ENCODE measurements around the gene CCDC102B. TPM values are rescaled to one million over a fixed set of nuclear protein-coding genes. Genes with fewer than 3 reads are reported as not detected.

The CCDC102B gene
- polyA plus RNA-seq, 1 donor from 2014 or later = 4.4 TPM

DNA sequence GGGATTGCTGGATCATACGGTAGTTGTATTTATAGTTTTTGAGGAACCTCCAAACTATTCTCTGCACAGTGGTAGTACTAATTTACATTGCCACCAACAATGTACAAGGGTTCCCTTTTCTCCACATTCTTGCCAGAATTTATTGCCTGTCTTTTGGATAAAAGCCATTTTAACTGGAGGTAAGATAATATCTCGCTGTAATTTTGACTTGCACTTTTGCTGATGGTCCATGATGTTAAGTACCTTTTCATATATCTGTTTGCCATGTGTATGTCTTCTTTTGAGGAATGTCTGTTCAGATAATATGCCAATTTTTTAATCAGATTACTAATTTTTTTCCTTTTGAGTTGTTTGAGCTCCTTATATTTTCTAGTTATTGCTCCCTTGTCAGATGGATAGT, 158.8 kb downstream of the CCDC102B start:
- Mint-ChIP-seq H3K9me3 (peaks cover 2 to 7% (median 6%) of the 10 kb centered on the region in 3 donors), H3K27me3 (peaks cover 4% of the 10 kb centered on the region), H3K4me1 (no peaks in the 10 kb centered on the region), H3K36me3 (peaks cover 2% of the 10 kb centered on the region), H3K27ac (no peak overlapping the region), H3K4me3 (no peak overlapping the region)

DNA sequence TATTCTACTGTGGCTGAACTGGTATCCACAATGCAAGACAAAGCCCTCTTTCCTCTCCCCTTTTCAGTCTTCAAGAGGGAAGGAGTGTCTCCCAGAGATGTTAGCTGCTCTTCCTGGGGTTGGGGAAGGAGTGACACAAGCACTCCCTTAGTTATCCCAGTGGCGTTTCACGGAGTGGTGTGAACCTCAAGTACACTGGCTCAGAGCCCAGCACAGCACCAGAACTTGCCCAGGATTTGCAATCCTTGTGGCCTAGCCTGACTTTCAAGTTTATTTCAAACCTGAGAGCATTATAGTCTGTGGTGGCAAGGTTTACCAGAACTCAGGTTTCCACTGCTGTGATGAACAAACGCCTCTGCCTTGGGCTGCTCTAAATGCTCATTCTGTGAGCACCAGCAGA, 162.5 kb downstream of the CCDC102B start:
- H3K36me3 Mint-ChIP-seq = peaks cover 2% of the 10 kb centered on the region
- H3K9me3 Mint-ChIP-seq = peaks cover 0 to 8% (median 2%) of the 10 kb centered on the region in 3 donors
- H3K27me3 Mint-ChIP-seq = peaks cover 4% of the 10 kb centered on the region

DNA sequence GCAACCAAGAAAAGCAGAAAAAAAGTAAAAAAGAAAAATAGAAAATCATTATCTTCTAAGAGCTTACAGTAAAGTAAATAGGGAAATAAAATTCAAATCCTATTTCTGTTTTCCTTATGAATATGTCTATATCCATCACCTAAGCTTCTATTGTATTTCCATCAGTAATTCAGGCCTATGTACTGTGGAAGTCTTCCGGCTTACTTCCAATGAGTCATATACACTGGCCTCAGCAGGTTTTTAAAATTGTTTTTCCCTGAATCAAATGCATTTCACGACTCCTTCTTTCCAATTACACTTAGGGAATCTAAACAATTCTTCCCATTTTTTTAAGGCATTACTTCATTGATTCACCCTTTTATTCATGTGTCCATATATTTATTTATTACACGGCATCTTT, 164.7 kb downstream of the CCDC102B start:
- Mint-ChIP-seq H3K4me1 (no peaks in the 10 kb centered on the region), H3K27me3 (peaks cover 4% of the 10 kb centered on the region), H3K9me3 (peaks cover 0 to 8% (median 0%) of the 10 kb centered on the region in 3 donors), H3K36me3 (no peaks in the 10 kb centered on the region), H3K4me3 (no peak overlapping the region), H3K27ac (no peak overlapping the region)

More for the DNA sequence above, 162.5 kb downstream of the CCDC102B start:
- no peaks in the 10 kb centered on the region for H3K4me1 Mint-ChIP-seq
- no peak overlapping the region for H3K4me3 Mint-ChIP-seq
- no peak overlapping the region for H3K27ac Mint-ChIP-seq

DNA sequence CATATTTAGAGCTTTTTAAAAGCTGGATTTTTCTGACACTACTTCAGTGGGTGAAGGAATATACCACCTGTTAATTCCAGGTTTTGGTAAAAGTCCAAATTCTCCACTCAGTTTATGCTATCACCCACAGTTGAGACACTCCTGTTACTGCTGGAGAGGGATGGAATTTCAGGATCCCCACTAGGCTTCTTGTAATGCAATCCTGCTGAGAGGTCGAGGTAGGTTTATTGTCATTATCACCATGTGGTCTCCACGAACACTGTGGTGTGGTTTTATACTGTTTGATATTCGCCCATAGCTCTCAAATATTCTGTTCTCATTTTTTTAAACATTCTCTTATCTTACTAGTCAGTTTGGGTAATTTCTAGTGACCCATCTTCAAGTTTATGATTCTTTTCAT, 167.9 kb downstream of the CCDC102B start:
- Mint-ChIP-seq H3K4me1 (no peaks in the 10 kb centered on the region), H3K36me3 (no peaks in the 10 kb centered on the region), H3K27ac (no peak overlapping the region), H3K9me3 (peaks cover 0 to 1% (median 0%) of the 10 kb centered on the region in 3 donors), H3K27me3 (no peaks in the 10 kb centered on the region), H3K4me3 (no peak overlapping the region)

DNA sequence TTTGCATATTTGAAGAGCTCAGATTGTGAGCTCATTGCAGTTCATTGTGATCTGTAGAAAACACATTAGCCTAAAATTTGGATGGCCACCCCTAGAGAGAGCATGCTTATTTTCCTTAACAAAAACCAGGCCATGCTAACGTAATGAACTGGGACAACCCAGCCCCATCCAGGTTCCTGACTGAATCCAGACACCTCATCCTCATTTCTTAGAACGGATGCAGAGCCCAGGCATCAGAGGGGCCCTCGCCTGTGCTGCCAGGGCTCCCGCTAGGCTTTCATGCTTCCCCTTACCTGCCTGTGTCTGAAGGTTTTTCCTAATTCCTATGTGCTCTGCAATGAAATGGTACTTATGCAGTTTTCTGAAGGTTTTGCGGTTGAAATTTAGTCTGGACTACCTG, 171.1 kb downstream of the CCDC102B start:
- Mint-ChIP-seq H3K36me3 (no peaks in the 10 kb centered on the region), H3K27ac (no peak overlapping the region), H3K4me1 (no peaks in the 10 kb centered on the region), H3K9me3 (no peaks in the 10 kb centered on the region), H3K27me3 (no peaks in the 10 kb centered on the region), H3K4me3 (no peak overlapping the region)

DNA sequence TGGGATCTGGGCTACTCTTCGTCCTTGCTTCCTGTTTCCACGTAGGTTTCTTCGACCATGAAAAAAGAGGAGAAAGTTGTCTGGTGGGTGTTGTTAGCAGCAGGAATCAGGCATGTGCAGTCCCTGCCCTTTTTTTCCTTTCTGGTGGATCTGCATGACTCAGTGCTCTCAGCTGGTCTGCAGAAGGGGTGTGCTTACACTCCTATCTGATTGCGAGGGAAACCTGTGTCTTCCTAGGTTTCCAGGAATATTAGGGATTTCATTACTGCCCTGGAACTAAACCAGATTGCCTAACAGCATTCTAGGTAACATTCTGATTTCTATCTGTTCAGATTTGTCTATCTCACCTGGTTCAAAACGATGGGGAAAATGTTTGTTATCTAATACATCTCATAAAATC, 174.3 kb downstream of the CCDC102B start:
- no peaks in the 10 kb centered on the region for H3K9me3 Mint-ChIP-seq

DNA sequence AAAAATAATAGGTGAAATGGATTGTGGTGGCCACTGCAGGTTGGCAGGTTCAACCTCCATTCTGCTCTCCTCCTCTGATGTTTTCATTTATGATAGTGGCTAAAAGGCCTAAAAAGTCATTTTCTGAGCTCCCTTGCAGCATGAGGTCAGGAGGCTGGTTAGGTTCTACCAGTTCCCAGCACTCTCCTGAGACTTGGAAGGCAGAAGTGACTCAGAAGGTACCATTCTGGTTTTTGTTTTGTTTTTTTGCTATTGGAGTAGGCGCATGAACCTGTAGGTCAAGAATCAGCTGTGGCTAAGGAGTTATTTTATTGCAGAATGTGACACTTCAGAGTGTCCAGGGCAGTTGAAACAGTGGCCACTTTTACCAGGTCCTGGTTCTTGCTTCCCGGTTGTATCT, 181.9 kb downstream of the CCDC102B start:
- Mint-ChIP-seq H3K9me3 (peaks cover 0 to 4% (median 0%) of the 10 kb centered on the region in 3 donors), H3K36me3 (no peaks in the 10 kb centered on the region), H3K27ac (no peak overlapping the region), H3K4me3 (no peak overlapping the region), H3K4me1 (no peaks in the 10 kb centered on the region), H3K27me3 (no peaks in the 10 kb centered on the region)

More for the DNA sequence above, 174.3 kb downstream of the CCDC102B start:
- Mint-ChIP-seq H3K4me3 (no peak overlapping the region), H3K4me1 (no peaks in the 10 kb centered on the region), H3K27ac (no peak overlapping the region), H3K36me3 (no peaks in the 10 kb centered on the region), H3K27me3 (no peaks in the 10 kb centered on the region)

DNA sequence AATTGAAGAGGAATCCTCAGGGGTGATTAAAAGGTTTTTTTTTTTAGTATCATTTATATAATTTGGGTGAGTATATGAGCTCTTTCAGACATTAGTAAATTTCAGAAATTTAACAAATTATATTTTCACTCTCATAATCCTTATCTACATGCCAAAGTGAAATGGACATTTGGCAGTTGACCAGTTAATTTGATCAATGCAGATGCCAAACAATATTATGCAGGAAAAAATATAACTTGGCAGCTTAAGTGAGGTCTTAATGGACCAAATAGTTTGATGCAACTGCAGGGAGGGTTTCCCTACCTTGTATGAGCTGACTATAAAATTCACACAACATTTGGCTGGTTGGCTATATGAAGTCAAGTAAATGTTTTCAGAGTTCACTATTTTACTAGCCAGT, 185.2 kb downstream of the CCDC102B start:
- H3K4me1 Mint-ChIP-seq = no peaks in the 10 kb centered on the region
- peaks cover 5 to 18% (median 6%) of the 10 kb centered on the region in 3 donors for H3K9me3 Mint-ChIP-seq
- no peak overlapping the region for H3K4me3 Mint-ChIP-seq
- no peak overlapping the region for H3K27ac Mint-ChIP-seq
- no peaks in the 10 kb centered on the region for H3K36me3 Mint-ChIP-seq
- H3K27me3 Mint-ChIP-seq = no peaks in the 10 kb centered on the region

DNA sequence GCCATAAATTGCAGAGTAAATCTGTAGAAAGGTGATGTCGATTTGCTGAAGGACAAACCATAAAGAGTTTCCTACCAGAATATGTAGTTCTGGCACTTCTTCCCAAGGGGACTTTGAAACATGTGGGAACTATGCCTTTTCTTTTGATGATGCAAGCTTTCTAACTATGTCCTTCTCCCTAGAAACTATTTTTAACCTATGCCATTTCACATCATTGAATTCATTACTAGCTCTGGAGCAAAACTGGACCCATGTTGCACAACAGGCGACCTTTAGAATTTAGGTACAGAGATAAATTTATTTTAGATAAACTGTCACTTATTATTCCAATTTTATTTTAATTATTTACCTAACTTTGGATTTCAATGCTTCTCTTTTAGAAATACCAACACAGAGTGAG, 186.5 kb downstream of the CCDC102B start:
- H3K27me3 Mint-ChIP-seq = no peaks in the 10 kb centered on the region
- H3K9me3 Mint-ChIP-seq = peaks cover 6 to 18% (median 6%) of the 10 kb centered on the region in 3 donors
- no peak overlapping the region for H3K27ac Mint-ChIP-seq
- H3K4me3 Mint-ChIP-seq = no peak overlapping the region
- H3K4me1 Mint-ChIP-seq = no peaks in the 10 kb centered on the region
- H3K36me3 Mint-ChIP-seq = no peaks in the 10 kb centered on the region

DNA sequence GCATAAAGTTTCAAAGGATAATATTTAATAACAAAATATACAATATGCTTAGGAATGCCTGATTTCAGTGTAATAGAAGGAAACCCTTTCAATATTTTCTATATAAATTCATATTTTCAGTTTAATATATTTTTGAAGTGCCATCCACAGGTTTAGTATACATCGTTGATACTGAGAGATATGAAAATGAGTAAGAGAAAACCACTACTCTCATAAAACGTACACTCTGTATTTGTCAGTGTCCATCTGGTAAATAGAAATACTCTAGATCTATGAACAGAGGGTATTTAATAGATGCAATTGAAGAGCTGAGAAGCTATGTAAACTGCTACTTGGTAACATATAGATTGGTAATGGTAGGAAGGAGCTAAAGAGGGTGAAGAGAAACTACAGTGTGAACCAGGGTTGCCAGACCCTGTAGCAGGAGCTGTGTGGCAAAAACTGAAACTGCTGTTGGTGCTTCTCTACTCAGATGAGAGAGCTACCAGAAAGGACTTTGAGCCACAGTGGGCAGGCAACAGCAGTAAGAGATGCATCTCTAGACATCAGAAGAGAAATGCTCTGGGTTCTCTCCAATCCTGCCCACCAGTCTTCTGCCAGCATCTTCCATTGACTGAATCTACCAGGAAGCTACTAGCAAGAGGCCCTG, 187.4 kb downstream of the CCDC102B start:
- no peaks in the 10 kb centered on the region for H3K36me3 Mint-ChIP-seq
- no peaks in the 10 kb centered on the region for H3K4me1 Mint-ChIP-seq
- H3K27ac Mint-ChIP-seq = no peak overlapping the region
- peaks cover 6 to 18% (median 8%) of the 10 kb centered on the region in 3 donors for H3K9me3 Mint-ChIP-seq
- no peak overlapping the region for H3K4me3 Mint-ChIP-seq
- H3K27me3 Mint-ChIP-seq = no peaks in the 10 kb centered on the region

DNA sequence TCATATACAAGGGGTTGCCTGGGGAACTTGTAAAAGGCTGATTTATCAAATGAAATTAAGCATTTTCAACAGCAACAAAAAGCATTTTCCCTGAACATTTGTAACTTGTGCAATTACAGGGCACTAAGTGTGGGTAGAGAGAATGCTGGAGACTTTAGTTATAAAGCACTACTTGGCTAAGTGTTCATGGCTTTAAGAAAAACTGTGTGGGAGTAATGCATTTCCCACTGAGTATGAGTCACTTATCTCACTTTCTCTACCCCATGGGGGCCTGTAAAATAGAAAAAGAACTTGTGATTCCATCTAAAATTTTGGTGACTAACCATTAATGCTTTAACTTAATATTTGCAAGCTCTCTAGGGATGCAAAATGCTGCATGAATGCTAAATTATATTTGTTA, 193.4 kb downstream of the CCDC102B start:
- no peaks in the 10 kb centered on the region for H3K4me1 Mint-ChIP-seq
- H3K4me3 Mint-ChIP-seq = no peak overlapping the region
- no peak overlapping the region for H3K27ac Mint-ChIP-seq
- peaks cover 6 to 18% (median 12%) of the 10 kb centered on the region in 3 donors for H3K9me3 Mint-ChIP-seq
- H3K36me3 Mint-ChIP-seq = no peaks in the 10 kb centered on the region
- H3K27me3 Mint-ChIP-seq = no peaks in the 10 kb centered on the region

DNA sequence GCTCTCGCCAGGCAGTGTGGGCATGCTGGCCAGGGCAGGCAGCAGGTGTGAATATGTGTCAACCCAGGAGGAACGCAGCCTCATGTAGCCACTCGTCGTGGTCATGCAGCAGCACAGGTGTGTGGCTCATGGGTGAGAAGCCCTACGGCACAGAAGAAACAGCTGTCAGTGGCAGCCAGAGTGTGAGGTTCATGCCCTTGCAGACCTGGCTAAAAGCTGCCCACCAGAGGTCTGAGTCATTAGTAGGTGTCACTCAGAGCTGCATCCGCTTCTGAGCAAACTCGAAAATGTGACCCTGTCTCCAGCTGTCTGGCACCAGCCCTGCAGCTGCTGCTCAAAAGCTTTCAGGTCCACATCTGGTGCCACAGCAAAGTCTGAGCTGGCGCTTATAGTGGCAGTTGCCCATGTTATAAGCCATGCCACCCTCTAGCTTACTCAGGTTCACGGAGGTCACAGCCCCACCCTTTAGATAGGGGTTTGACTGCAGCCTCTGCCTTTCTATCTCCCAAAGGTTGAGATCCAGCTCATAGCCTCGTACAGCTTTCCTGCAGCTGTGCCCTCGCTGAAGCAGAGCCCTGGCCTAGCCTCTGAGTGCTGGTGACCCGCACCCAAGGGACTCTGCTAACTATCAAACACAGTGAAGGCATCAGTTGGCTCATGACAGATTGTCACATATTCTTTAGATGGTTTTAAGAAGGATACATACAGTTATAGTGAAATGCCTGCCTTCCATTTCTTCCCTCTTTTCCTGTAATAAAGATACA, 195.0 kb downstream of the CCDC102B start:
- Mint-ChIP-seq H3K4me3 (no peak overlapping the region), H3K27ac (no peak overlapping the region), H3K9me3 (peaks cover 0 to 9% (median 6%) of the 10 kb centered on the region in 3 donors), H3K27me3 (no peaks in the 10 kb centered on the region), H3K36me3 (no peaks in the 10 kb centered on the region), H3K4me1 (no peaks in the 10 kb centered on the region)

DNA sequence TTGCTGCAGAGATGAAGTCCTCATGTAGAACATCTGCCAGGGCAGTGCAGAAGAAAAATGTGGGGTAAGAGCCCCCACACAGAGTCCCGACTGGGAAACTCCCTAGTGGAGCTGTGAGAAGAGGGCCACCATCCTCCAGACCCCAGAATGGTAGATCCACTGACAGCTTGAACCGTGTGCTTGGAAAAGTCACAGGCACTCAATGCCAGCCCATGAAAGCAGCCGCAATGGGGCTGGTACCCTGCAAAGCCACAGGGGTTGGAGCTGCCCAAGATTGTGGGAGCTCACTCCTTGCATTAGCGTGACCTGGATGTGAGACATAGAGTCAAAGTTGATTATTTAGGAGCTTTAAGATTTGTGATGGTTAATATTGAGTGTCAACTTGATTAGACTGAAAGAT, 197.8 kb downstream of the CCDC102B start:
- no peak overlapping the region for H3K27ac Mint-ChIP-seq
- no peaks in the 10 kb centered on the region for H3K27me3 Mint-ChIP-seq

DNA sequence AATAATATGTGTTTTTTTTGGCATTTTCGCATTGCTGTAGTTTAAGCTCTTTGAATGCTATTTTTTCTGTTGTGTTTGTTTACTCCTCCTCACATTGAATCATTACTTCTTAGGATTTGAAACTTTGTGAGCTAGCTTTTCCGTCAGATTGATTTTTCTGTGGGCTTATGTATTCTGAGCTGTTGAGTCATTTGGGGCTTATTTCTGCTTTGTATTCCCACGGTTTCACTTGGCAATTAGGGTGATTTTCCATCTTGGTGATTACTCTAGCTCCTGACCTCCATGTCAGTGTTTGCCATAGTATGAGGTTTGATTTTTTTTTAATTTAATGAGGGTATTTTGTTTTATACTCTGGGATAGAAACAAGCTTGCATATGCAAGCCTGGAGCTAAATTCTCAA, 200.0 kb downstream of the CCDC102B start:
- H3K36me3 Mint-ChIP-seq = no peaks in the 10 kb centered on the region
- no peaks in the 10 kb centered on the region for H3K27me3 Mint-ChIP-seq
- H3K27ac Mint-ChIP-seq = no peak overlapping the region
- H3K9me3 Mint-ChIP-seq = peaks cover 0 to 6% (median 0%) of the 10 kb centered on the region in 3 donors
- no peak overlapping the region for H3K4me3 Mint-ChIP-seq
- no peaks in the 10 kb centered on the region for H3K4me1 Mint-ChIP-seq

More for the DNA sequence above, 197.8 kb downstream of the CCDC102B start:
- Mint-ChIP-seq H3K4me1 (no peaks in the 10 kb centered on the region), H3K36me3 (no peaks in the 10 kb centered on the region), H3K4me3 (no peak overlapping the region), H3K9me3 (peaks cover 0 to 6% (median 3%) of the 10 kb centered on the region in 3 donors)

DNA sequence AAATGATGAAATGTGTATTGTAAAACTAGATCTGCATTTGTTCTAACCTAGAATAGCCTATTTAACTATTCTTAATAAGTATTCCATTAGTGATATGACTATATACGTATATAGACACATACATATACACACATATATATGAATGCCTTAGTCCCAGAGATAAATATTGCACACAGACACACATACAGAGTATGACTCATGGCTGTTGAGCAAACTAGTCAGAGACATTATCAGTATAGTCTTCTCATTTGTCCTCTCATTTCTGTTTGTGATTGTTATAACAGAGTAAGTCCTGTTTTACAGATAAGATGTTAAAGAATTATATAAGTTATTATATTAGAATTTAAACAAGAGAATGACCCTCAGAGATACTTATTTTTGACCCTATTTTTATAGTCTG, 202.5 kb downstream of the CCDC102B start:
- H3K27ac Mint-ChIP-seq = no peak overlapping the region
- H3K4me3 Mint-ChIP-seq = no peak overlapping the region
- no peaks in the 10 kb centered on the region for H3K27me3 Mint-ChIP-seq
- H3K9me3 Mint-ChIP-seq = peaks cover 0 to 6% (median 0%) of the 10 kb centered on the region in 3 donors
- H3K4me1 Mint-ChIP-seq = no peaks in the 10 kb centered on the region
- no peaks in the 10 kb centered on the region for H3K36me3 Mint-ChIP-seq

DNA sequence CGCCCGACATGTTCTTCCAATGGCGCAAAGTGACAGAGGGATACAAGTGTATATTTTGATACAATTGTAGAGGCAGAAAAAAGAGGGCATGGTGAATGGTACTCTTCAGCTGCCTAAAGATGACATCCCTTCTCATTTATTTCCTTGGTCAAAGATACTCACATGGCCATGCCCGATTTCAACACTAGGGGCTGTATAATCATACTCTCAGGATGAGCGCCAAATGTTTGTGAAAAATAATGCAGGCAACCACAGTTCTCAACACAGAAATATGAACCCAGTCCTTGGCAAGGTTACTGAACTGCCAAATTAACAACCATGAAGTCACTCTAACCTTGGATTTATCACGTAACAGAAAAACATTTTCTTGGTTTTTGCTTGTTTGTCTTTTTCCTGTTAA, 204.4 kb downstream of the CCDC102B start:
- H3K27me3 Mint-ChIP-seq = no peaks in the 10 kb centered on the region
- no peaks in the 10 kb centered on the region for H3K36me3 Mint-ChIP-seq
- H3K9me3 Mint-ChIP-seq = peaks cover 0 to 2% (median 0%) of the 10 kb centered on the region in 3 donors

More for the DNA sequence above, 204.4 kb downstream of the CCDC102B start:
- H3K4me1 Mint-ChIP-seq = no peaks in the 10 kb centered on the region
- H3K4me3 Mint-ChIP-seq = no peak overlapping the region
- no peak overlapping the region for H3K27ac Mint-ChIP-seq

All from IgD-negative memory B cell (primary cell).